Fibroblast of villous mesenchyme (primary cell): ENCODE data around the gene DNAH3. TPM values are rescaled to one million over a fixed set of nuclear protein-coding genes. Genes with fewer than 3 reads are reported as not detected.
A peak's percentile ranks its signal among the peaks of the same experiment; 100 is the strongest.

Experiments used
- DNase-seq: peaks from one replicate; pipeline ENCODE4 v3.0.0-alpha.2; 2010; ENCODE audit warnings: low read depth
- H3K4me3 ChIP-seq: 2 replicates; pipeline ENCODE4 v1.5.1; 2011; ENCODE audit warnings: low read depth, mild to moderate bottlenecking, low read length
- CTCF ChIP-seq: IDR thresholded peaks from 2 replicates; pipeline ENCODE4 v1.5.1; 2012; ENCODE audit warnings: low read depth, mild to moderate bottlenecking, low read length; ENCODE audit not compliant: insufficient read depth
- total RNA-seq: library from RNA; depleted of rRNA; stranded (reverse); fragments of >200 nt; gene quantifications from 2 replicates; pipeline ENCODE4 v1.2.3, GENCODE V29; 2012

DNAH3 gene
- total RNA-seq, 1 donor: under 0.01 TPM

- no peak overlapping the region for H3K4me3 ChIP-seq
- TF ChIP-seq CTCF: no peak
- DNase-seq: no peak
Observed at GRCh38 chr16:21192991-21193390, 42.3 kb upstream of the DNAH3 start.

- no peak for TF ChIP-seq CTCF
- no peak overlapping the region for H3K4me3 ChIP-seq
- DNase-seq: peak; percentile 31
Observed at GRCh38 chr16:21190599-21190998, 40.0 kb upstream of the DNAH3 start.

GRCh38 chr16:21190013-21190412, 39.4 kb upstream of the DNAH3 start:
- no peak for TF ChIP-seq CTCF
- DNase-seq: no peak
- no peak overlapping the region for H3K4me3 ChIP-seq

GRCh38 chr16:21189311-21189710, 38.7 kb upstream of the DNAH3 start:
- no peak overlapping the region for H3K4me3 ChIP-seq
- TF ChIP-seq CTCF: no peak
- DNase-seq: no peak

GRCh38 chr16:21186326-21186691, 35.7 kb upstream of the DNAH3 start:
- no peak for TF ChIP-seq CTCF
- no peak overlapping the region for H3K4me3 ChIP-seq
- no peak for DNase-seq

GRCh38 chr16:21185659-21186325, 35.1 kb upstream of the DNAH3 start:
- H3K4me3 ChIP-seq: no peak overlapping the region
- no peak for DNase-seq
- TF ChIP-seq CTCF: no peak

- no peak for TF ChIP-seq CTCF
- no peak for DNase-seq
- H3K4me3 ChIP-seq: no peak overlapping the region
Observed at GRCh38 chr16:21184834-21185233, 34.2 kb upstream of the DNAH3 start.
